ENCODE measurements around the gene KRTAP4-5.
"Not testable (repeated sequence)": the region's sequence is repeated elsewhere in the genome, so short reads cannot be mapped to it uniquely, and the experiment has no call there.

The KRTAP4-5 gene

DNA sequence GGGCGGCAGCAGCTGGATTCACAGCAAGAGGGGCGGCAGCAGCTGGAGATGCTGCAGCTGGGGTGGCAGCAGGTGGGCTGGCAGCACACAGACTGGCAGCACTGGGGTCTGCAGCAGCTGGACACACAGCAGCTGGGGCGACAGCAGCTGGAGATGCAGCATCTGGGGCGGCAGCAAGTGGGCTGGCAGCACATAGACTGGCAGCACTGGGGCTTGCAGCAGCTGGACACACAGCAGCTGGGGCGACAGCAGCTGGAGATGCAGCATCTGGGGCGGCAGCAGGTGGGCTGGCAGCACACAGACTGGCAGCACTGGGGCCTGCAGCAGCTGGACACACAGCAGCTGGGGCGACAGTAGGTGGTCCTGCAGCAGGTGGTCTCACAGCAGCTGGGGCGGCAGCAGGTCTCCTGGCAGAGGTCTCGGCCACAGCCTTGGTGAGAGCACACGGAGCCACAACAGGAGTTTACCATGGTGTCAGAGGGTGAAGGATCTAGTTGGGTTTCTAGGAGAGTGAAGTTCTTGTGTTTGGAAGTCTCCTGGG is 31.7 kb downstream of the KRTAP4-5 start, which contains the start of gene KRTAP4-11:
TSS of gene KRTAP4-11 (minus strand) at position 528 of the 541 bp plus-strand sequence. CDS start at position 470, 58 bp downstream.
- DNase-seq; in situ Hi-C loops (cut with MboI; ENCODE audit: low pct_unique_long_range_greater_than_20kb, low sequenced_read_pairs): not testable (repeated sequence)

DNA sequence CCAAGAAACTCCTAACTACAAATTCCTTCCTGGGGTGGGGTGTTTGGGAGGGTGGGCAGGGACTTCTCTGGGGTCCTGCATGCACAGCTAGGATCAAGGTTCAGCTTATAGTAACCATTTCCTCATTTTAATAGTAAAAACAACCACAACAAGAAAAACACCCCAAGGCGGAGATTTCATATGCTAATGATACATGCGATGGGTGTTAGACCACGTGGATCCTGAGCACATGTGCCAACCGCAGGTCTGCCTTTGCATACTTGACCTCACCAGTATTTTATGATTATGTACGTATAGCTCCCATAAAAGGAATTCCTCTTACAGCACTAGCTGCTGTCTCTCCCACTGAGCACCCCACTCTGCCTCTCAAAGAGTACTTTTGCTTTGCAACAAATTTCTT is 33.3 kb downstream of the KRTAP4-5 start:
- in situ Hi-C loops (cut with MboI; ENCODE audit: low pct_unique_long_range_greater_than_20kb, low sequenced_read_pairs): no loop called here

DNA sequence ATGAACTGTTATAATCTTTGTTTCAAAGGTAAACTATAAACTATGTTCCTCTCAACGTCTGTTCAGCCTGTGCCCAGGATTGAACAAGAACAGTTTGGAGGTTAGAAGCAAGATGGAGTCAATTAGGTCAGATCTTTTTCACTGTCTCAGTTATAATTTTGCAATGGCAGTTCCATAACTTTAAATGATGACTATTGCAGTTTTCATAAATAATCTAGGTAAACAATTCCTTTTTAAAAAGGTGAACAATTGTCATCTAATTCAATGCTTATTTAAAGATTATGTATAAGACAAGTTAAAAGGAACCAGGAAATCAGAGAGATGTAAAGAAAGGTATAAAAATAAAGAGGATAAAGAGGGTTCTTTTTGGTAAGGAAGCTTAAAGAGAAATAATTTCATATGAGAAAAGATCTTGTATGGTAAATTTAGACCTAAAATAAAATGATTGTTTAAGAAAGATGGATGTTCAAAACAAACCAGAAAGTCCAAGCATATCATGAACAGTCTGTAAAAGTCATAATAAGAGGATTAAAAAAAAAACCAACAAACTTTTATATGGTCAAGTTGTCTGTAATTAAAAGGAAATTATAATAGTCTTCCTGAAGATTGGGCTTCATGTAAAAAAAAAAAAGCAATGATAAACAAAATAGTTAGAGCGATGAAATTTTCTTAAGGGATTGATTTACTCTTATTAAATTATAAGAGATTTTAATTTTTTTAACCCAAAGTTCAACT is 38.3 kb downstream of the KRTAP4-5 start:
- DNase-seq: no peak
- in situ Hi-C loops (cut with MboI; ENCODE audit: low pct_unique_long_range_greater_than_20kb, low sequenced_read_pairs): no loop called here

More for the DNA sequence above, 33.3 kb downstream of the KRTAP4-5 start:
- peak; percentile 45 for DNase-seq

DNA sequence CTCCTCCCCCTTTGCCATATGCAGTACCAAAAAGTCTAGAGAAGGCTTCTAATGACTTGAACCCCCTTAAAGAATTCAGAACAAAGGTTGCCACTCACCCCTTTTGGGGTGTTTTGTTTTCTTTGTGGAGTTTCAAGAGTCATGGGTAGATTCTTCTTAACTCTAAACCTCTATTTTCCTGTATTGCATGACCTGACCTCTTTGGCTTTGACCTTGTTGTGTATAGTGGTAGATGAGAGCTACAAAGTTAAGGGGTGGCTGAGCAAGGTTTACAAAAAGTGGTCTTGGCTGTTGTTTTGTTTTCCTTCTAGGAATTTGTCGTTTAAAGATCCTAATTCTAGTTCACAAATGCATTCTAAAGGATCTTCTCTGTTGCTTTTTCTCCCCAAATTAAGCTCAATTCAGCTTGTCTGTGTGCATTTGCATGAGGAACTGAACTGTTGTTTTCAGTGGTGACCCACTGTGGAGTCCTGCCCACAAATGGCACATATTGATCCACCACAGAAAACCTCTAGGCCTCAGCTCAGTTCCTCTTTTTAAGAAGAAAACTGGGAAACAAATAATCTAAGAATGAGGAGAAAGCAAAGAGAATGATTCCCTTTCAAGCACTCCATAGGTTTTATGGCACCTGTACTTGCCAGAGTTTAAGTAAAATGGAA is 40.8 kb downstream of the KRTAP4-5 start:
- in situ Hi-C loops (cut with MboI; ENCODE audit: low pct_unique_long_range_greater_than_20kb, low sequenced_read_pairs): not testable (repeated sequence)

DNA sequence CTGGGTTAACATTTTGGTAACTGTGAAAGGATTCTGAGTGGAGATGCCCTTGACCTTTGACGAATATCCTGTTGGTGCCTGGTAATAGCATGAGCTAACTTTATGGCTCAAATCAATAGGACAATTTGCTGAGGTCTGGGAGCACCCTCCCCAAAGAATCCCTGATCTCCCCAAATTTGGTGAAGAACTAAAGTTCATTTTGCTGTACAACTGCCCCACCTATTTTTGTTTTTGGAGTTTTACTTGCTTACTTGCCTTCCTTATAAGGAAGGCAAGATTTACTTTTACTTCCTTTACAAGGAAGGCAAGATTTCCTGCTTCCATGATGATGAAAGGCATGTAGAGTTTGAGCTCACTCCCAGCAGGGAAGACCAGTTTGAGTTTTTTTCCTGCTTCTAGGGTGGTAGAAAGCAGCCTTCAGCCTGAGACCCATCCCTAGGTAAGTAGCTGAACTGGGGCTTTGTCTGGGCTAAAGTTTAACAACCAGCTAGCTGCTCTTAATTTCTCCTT is 41.6 kb downstream of the KRTAP4-5 start:
- in situ Hi-C loops (cut with MboI; ENCODE audit: low pct_unique_long_range_greater_than_20kb, low sequenced_read_pairs): no loop called here
- no peak for DNase-seq

More for the DNA sequence above, 40.8 kb downstream of the KRTAP4-5 start:
- DNase-seq: peak; percentile 62

DNA sequence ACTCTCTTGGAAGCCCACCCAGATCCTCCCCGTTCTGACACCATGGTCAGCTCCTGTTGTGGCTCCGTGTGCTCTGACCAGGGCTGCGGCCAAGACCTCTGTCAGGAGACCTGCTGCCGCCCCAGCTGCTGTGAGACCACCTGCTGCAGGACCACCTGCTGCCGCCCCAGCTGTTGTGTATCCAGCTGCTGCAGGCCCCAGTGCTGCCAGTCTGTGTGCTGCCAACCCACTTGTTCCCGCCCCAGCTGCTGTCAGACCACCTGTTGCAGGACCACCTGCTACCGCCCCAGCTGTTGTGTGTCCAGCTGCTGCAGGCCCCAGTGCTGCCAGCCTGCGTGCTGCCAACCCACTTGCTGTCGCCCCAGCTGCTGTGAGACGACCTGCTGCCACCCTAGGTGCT is 44.3 kb downstream of the KRTAP4-5 start, which contains the start of gene KRTAP4-9:
TSS of gene KRTAP4-9 (plus strand) at position 43 of the 400 bp plus-strand sequence. CDS start at position 43, 0 bp downstream.
- DNase-seq; in situ Hi-C loops (cut with MboI; ENCODE audit: low pct_unique_long_range_greater_than_20kb, low sequenced_read_pairs): not testable (repeated sequence)

DNA sequence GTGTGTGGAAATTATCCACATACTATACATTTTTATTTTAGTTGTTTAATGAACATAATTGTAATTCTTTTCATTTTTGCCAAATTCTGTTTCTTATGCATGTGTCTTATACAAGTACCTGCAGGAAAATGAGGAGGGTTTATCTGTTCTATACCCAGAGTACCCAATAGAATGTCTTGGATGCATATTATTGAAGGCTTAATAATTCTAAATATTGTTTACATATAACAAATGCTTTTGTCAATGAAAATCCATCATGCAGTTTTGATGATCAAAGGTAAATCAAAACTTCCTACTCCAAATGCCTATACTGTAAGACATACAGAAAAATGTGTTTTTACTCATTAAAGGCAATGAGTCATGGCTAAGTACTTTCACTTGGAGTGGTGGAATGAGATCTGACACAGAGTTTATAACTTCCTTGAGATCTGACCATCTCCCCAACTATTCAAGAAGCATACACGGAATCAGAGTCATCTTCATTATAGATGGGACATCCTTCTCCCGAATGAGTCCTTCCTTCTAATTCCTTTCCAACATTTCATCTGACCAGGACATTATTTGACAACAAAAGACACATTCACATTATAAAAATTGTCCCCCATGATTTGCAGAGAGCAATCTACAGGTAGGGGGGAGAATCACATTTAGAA is 45.1 kb downstream of the KRTAP4-5 start:
- DNase-seq; in situ Hi-C loops (cut with MboI; ENCODE audit: low pct_unique_long_range_greater_than_20kb, low sequenced_read_pairs): not testable (repeated sequence)

DNA sequence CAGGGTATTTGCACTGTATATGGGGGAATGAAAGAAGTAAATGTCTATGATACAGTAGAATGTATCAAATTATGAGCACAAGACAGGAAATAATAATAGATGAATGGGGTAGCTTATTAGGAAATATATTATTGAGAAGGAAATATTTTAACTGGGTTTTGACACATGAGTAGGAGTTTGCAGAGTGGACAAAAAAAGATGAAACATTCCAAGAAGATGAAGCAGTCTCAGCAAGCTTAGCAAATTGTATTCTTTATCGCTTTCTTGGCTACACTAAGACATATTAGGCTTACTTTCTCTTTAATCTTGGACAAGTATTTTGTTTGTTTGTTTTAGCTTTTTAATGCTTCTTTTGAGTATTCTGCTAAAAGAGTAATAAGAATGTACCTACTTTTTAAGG is 45.7 kb downstream of the KRTAP4-5 start:
- DNase-seq: no peak
- in situ Hi-C loops (cut with MboI; ENCODE audit: low pct_unique_long_range_greater_than_20kb, low sequenced_read_pairs): no loop called here

DNA sequence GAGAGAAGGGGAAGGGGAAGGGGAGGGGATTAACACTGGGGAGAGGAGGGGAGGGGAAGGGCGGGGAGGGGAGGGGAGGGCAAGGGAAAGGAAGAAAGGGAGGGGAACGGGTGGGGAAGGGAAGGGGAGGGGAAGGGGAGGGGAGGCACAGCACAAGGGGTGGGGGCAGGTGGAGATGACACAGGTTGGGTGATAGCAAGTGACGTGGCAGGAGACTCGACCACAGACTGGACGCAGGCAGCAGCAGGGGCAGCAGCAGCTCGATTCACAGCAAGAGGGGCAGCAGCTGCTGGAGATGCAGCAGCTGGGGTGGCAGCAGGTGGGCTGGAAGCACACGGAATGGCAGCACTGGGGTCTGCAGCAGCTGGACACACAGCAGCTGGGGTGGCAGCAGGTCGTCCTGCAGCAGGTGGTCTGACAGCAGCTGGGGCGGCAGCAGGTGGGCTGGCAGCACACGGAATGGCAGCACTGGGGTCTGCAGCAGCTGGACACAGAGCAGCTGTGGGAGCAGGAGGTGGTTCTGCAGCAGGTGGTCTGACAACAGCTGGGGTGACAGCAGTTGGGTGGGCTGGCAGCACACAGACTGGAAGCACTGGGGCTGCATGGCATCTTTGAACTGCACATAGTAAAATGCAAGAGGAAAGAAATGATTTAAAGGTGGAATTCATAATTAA is 47.9 kb downstream of the KRTAP4-5 start, which contains the start of gene KRTAP4-16:
TSS of gene KRTAP4-16 (minus strand) at position 624 of the 674 bp plus-strand sequence. CDS start at position 624, 0 bp downstream.
- DNase-seq: no peak
- in situ Hi-C loops (cut with MboI; ENCODE audit: low pct_unique_long_range_greater_than_20kb, low sequenced_read_pairs): no loop called here

DNA sequence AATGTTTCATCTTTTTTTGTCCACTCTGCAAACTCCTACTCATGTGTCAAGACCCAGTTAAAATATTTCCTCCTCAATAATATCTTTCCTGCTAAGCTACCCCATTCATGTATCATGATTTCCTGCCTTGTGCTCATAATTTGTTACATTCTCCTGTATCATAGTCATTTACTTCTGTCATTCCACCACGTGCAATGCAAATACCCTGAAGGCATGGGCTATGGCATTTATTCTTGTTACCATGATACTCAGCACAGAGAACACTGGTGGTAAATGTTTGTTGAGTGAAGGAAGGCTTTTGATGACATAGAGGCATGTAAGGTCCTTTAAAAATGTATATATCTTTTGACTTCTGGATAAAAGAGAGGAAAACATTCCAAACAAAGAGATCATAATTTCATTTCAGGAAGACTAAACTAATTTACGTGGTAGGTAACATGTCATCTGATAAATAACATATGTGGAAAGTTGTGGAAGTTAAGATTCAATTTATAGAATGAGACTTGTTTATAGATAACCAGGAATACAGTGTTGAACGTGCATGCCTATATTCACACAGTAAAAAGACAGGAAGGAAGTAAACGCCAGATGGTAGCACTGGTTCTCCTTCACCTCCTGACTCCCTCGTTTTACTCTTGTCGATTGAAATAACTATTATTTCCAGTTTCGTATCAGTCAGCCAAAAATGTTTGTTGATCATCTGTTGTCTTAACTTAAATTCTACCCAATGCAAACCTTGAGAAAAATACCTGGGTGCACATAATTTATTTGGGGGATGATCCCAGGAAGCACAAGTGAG is 49.7 kb downstream of the KRTAP4-5 start:
- peak; percentile 71 for DNase-seq
- in situ Hi-C loops (cut with MboI; ENCODE audit: low pct_unique_long_range_greater_than_20kb, low sequenced_read_pairs): not testable (repeated sequence)
